H1 (cell line): ENCODE data around the gene NME3. TPM values are rescaled to one million over a fixed set of nuclear protein-coding genes. Genes with fewer than 3 reads are reported as not detected.

ENCODE experiments used
- CTCF ChIA-PET: fragments of 300-600 bp; sonication (Branson Sonifier 250); formaldehyde crosslinking; loops from one replicate; lab custom pipeline; 2021; ENCODE audit not compliant: partially characterized antibody; lab: Charles Lee
- POLR2A ChIA-PET: fragments of 300-600 bp; sonication (Branson Sonifier 250); formaldehyde crosslinking; loops from one replicate; lab custom pipeline; 2021; ENCODE audit warnings: inconsistent platforms; ENCODE audit not compliant: partially characterized antibody; lab: Charles Lee
- DNase-seq, 2 experiments: peaks; one replicate each; pipeline versions ENCODE4 v3.0.0 to v3.0.0-alpha.2; 2010 to 2022; ENCODE audit warnings: low spot score in 2 of 2, low read depth in 1 of 2, mixed read lengths in 1 of 2
- FAIRE-seq: peaks from 2 replicates; lab custom pipeline; 2011; peaks lifted over from hg19 to GRCh38; lab: Jason Lieb, UNC
- H2AFZ ChIP-seq: 2 replicates; pipeline ENCODE4 v1.8.1; 2012; ENCODE audit warnings: low read length, inconsistent platforms
- H2AK5ac ChIP-seq: 2 replicates; pipeline ENCODE4 v1.6.1; 2013; ENCODE audit warnings: low read depth, low read length
- H2BK120ac ChIP-seq: replicated peaks from 2 replicates; pipeline ENCODE3; 2013; ENCODE audit warnings: low read depth, low read length, inconsistent platforms
- H2BK12ac ChIP-seq: 2 replicates; pipeline ENCODE4 v1.6.1; 2013; ENCODE audit warnings: low read depth, low read length
- H2BK15ac ChIP-seq: 2 replicates; pipeline ENCODE4 v1.6.1; 2013; ENCODE audit warnings: low read length
- H2BK20ac ChIP-seq: 2 replicates; pipeline ENCODE4 v1.6.1; 2013; ENCODE audit warnings: low read length
- H2BK5ac ChIP-seq: 2 replicates; pipeline ENCODE4 v1.6.1; 2013; ENCODE audit warnings: low read depth, low read length
- H3K14ac ChIP-seq: 2 replicates; pipeline ENCODE4 v1.6.1; 2013; ENCODE audit warnings: inconsistent platforms; ENCODE audit not compliant: insufficient read length
- H3K18ac ChIP-seq: 2 replicates; pipeline ENCODE4 v1.6.1; 2013; ENCODE audit warnings: low read length; ENCODE audit errors: extremely low read depth
- H3K23ac ChIP-seq: 2 replicates; pipeline ENCODE4 v1.6.1; 2013; ENCODE audit warnings: inconsistent platforms; ENCODE audit not compliant: insufficient read length
- H3K23me2 ChIP-seq: 2 replicates; pipeline ENCODE4 v1.6.1; 2013; ENCODE audit warnings: low read depth, low read length
- H3K27ac ChIP-seq: 2 replicates; pipeline ENCODE4 v1.6.1; 2011; ENCODE audit warnings: low read depth, low read length, inconsistent platforms
- H3K27me3 ChIP-seq, 4 experiments: replicated peaks in 1 of 4; 1 replicate in 1 of 4; 2 replicates in 3 of 4; pipeline versions ENCODE4 v1.6.1 to v1.8.1; 2011 to 2013; ENCODE audit warnings: low read length in 3 of 4, mild to moderate bottlenecking in 3 of 4, inconsistent platforms in 2 of 4, mixed read lengths in 2 of 4, moderate library complexity in 1 of 4; ENCODE audit not compliant: control insufficient read depth in 3 of 4, insufficient read depth in 3 of 4; ENCODE audit errors: extremely low read depth in 1 of 4
- H3K36me3 ChIP-seq, 4 experiments: 2 replicates each; pipeline versions ENCODE4 v1.6.1 to v1.8.1; 2011 to 2013; ENCODE audit warnings: mild to moderate bottlenecking in 4 of 4, low read length in 3 of 4, moderate library complexity in 2 of 4, control low read depth in 1 of 4, inconsistent platforms in 1 of 4; ENCODE audit not compliant: insufficient read depth in 4 of 4, control insufficient read depth in 2 of 4
- H3K4ac ChIP-seq: replicated peaks from 2 replicates; pipeline ENCODE3; 2013; ENCODE audit warnings: low read length, low read depth, mixed read lengths, inconsistent platforms; ENCODE audit not compliant: insufficient read length
- H3K4me1 ChIP-seq, 4 experiments: replicated peaks in 1 of 4; 1 replicate in 1 of 4; 2 replicates in 3 of 4; pipeline versions ENCODE4 v1.6.1 to v1.8.1; 2011 to 2013; ENCODE audit warnings: low read length in 3 of 4, inconsistent platforms in 2 of 4, mixed read lengths in 1 of 4; ENCODE audit not compliant: insufficient read depth in 4 of 4, control insufficient read depth in 3 of 4
- H3K4me2 ChIP-seq, 2 experiments: 2 replicates each; pipeline versions ENCODE4 v1.6.1 to v1.8.1; 2011 to 2013; ENCODE audit warnings: low read depth in 2 of 2, low read length in 2 of 2, control low read depth in 1 of 2, inconsistent platforms in 1 of 2, mild to moderate bottlenecking in 1 of 2; ENCODE audit not compliant: insufficient read depth in 1 of 2
- H3K4me3 ChIP-seq, 4 experiments: fragments of 200-600, 300-600 bp in 1 of 4; sonication (generic), shearing (Covaris generic), sonication (Bioruptor Twin) in 1 of 4; 2 replicates each; pipeline versions ENCODE4 v1.5.1 to v1.8.1; 2011 to 2016; ENCODE audit warnings: low read length in 4 of 4, low read depth in 3 of 4, control low read depth in 2 of 4, inconsistent platforms in 2 of 4, mild to moderate bottlenecking in 2 of 4, mixed read lengths in 1 of 4, moderate library complexity in 1 of 4; ENCODE audit not compliant: insufficient read depth in 2 of 4; ENCODE audit errors: extremely low read depth in 1 of 4
- H3K56ac ChIP-seq: replicated peaks from 2 replicates; pipeline ENCODE3; 2013; ENCODE audit warnings: low read depth, mild to moderate bottlenecking, mixed read lengths, low read length, inconsistent platforms; ENCODE audit not compliant: insufficient read length
- H3K79me1 ChIP-seq: 2 replicates; pipeline ENCODE4 v1.6.1; 2013; ENCODE audit warnings: low read depth, low read length, control low read depth
- H3K79me2 ChIP-seq, 2 experiments: 2 replicates each; pipeline versions ENCODE4 v1.6.1 to v1.8.1; 2012 to 2013; ENCODE audit warnings: low read length in 2 of 2, mild to moderate bottlenecking in 2 of 2, inconsistent platforms in 1 of 2; ENCODE audit not compliant: insufficient read depth in 2 of 2, control insufficient read depth in 1 of 2
- H3K9ac ChIP-seq, 4 experiments: replicated peaks in 1 of 4; 1 replicate in 1 of 4; 2 replicates in 3 of 4; pipeline versions ENCODE4 v1.6.1 to v1.8.1; 2011 to 2013; ENCODE audit warnings: low read depth in 3 of 4, low read length in 3 of 4, control low read depth in 2 of 4, mild to moderate bottlenecking in 2 of 4, moderate library complexity in 2 of 4, inconsistent platforms in 1 of 4; ENCODE audit errors: extremely low read depth in 1 of 4
- H3K9me3 ChIP-seq, 2 experiments: 2 replicates each; pipeline versions ENCODE4 v1.6.1 to v1.8.1; 2012 to 2013; ENCODE audit warnings: mild to moderate bottlenecking in 2 of 2, moderate library complexity in 2 of 2, control low read depth in 1 of 2, inconsistent platforms in 1 of 2, low read depth in 1 of 2, low read length in 1 of 2, mixed read lengths in 1 of 2; ENCODE audit not compliant: insufficient read depth in 2 of 2
- H4K20me1 ChIP-seq, 2 experiments: replicated peaks in 1 of 2; 2 replicates each; pipeline versions ENCODE3 to v1.8.1; 2011 to 2013; ENCODE audit warnings: inconsistent platforms in 2 of 2, low read length in 2 of 2, mild to moderate bottlenecking in 1 of 2; ENCODE audit not compliant: insufficient read depth in 2 of 2, control insufficient read depth in 1 of 2
- H4K5ac ChIP-seq: 2 replicates; pipeline ENCODE4 v1.6.1; 2013; ENCODE audit warnings: low read length, low read depth, mixed read lengths, inconsistent platforms; ENCODE audit not compliant: insufficient read length
- H4K8ac ChIP-seq: 2 replicates; pipeline ENCODE4 v1.8.0; 2013; ENCODE audit warnings: mild to moderate bottlenecking, moderate library complexity, low read length, inconsistent platforms; ENCODE audit not compliant: insufficient read depth; ENCODE audit errors: extremely low read depth
- H4K91ac ChIP-seq: replicated peaks from 2 replicates; pipeline ENCODE3; 2013; ENCODE audit warnings: low read length, mixed read lengths, inconsistent platforms; ENCODE audit not compliant: insufficient read length
- ASH2L ChIP-seq: fragments of 200-600, 300-600 bp; sonication (generic); IDR thresholded peaks from one replicate; pipeline ENCODE4 v1.7.1; 2017; ENCODE audit warnings: low read length
- BACH1 ChIP-seq: IDR thresholded peaks from 2 replicates; pipeline ENCODE4 v1.6.1; 2012; ENCODE audit warnings: low read length, improper control_type of control experiment
- CHD1 ChIP-seq: IDR thresholded peaks from 2 replicates; pipeline ENCODE4 v1.6.1; 2012; ENCODE audit warnings: low read depth, low read length, improper control_type of control experiment
- CHD2 ChIP-seq: IDR thresholded peaks from 2 replicates; pipeline ENCODE4 v1.6.1; 2012; ENCODE audit warnings: low read length, improper control_type of control experiment
- HDAC2 ChIP-seq, 2 experiments: fragments of 300-600 bp in 1 of 2; sonication (generic) in 1 of 2; IDR thresholded peaks; 2 replicates each; pipeline ENCODE4 v1.6.1; 2011 to 2012; ENCODE audit warnings: low read depth in 2 of 2, low read length in 2 of 2, mild to moderate bottlenecking in 2 of 2, moderate library complexity in 2 of 2, borderline replicate concordance in 1 of 2, inconsistent platforms in 1 of 2
- KDM4A ChIP-seq: IDR thresholded peaks from one replicate; pipeline ENCODE4 v1.7.1; 2012; ENCODE audit warnings: low read depth, mild to moderate bottlenecking, moderate library complexity, low read length, inconsistent platforms; ENCODE audit not compliant: severe bottlenecking
- SIN3A ChIP-seq, 2 experiments: IDR thresholded peaks in 1 of 2; conservative IDR thresholded peaks in 1 of 2; 2 replicates each; pipeline ENCODE4 v1.6.1; 2011 to 2012; ENCODE audit warnings: low read length in 2 of 2, improper control_type of control experiment in 1 of 2, low read depth in 1 of 2, mild to moderate bottlenecking in 1 of 2
- SRF ChIP-seq: IDR thresholded peaks from 2 replicates; pipeline ENCODE4 v1.6.1; 2011; ENCODE audit warnings: mild to moderate bottlenecking, low read depth, low read length, moderate library complexity
- WGBS, 2 experiments: shearing (Covaris generic) in 1 of 2; methylation state at CpG; one replicate each; pipeline versions ENCODE4 v1.1.6 to v1.1.7; 2013 to 2015; ENCODE audit warnings: low lambda C conversion rate in 2 of 2, mixed read lengths in 2 of 2, inconsistent platforms in 1 of 2, low coverage in 1 of 2, missing lambda C conversion rate in 1 of 2; ENCODE audit not compliant: insufficient replicate concordance in 2 of 2, insufficient coverage in 1 of 2, insufficient read length in 1 of 2; ENCODE audit errors: extremely low coverage in 1 of 2, missing lambda C conversion rate in 1 of 2; 5-methylcytosine and 5-hydroxymethylcytosine counted together
- polyA plus RNA-seq, 7 experiments: library from polyadenylated mRNA; depleted of rRNA in 3 of 7; stranded (reverse) in 5 of 7; unstranded in 2 of 7; fragments of >200 nt in 5 of 7; fragments of 200-250 nt in 2 of 7; gene quantifications; 1 replicate in 5 of 7; 2 replicates in 1 of 7; 4 replicates in 1 of 7; pipeline versions ENCODE4 v1.2.1 to v1.2.3, GENCODE V29; 2011 to 2013; ENCODE audit warnings: missing spikeins in 2 of 7, mixed read lengths in 2 of 7
- total RNA-seq: library from RNA; stranded (reverse); fragmentation: NEBNext Ultra II Directional; extraction: Animal tissue kit (Norgen Biotek cat#: 25700); gene quantifications from 2 replicates; pipeline ENCODE4 v1.2.1, GENCODE V29; 2021
- TF ChIP-seq, protein P1 (sequence below): IDR thresholded peaks from 2 replicates; pipeline ENCODE4 v1.6.1; 2012; ENCODE audit warnings: inconsistent platforms

NME3 gene
- total and polyA plus RNA-seq, 2 of the 8 experiments (the other 6 are each of a cell fraction or from before 2014, with no cell fraction given) = 72.5 to 163 TPM

DNA sequence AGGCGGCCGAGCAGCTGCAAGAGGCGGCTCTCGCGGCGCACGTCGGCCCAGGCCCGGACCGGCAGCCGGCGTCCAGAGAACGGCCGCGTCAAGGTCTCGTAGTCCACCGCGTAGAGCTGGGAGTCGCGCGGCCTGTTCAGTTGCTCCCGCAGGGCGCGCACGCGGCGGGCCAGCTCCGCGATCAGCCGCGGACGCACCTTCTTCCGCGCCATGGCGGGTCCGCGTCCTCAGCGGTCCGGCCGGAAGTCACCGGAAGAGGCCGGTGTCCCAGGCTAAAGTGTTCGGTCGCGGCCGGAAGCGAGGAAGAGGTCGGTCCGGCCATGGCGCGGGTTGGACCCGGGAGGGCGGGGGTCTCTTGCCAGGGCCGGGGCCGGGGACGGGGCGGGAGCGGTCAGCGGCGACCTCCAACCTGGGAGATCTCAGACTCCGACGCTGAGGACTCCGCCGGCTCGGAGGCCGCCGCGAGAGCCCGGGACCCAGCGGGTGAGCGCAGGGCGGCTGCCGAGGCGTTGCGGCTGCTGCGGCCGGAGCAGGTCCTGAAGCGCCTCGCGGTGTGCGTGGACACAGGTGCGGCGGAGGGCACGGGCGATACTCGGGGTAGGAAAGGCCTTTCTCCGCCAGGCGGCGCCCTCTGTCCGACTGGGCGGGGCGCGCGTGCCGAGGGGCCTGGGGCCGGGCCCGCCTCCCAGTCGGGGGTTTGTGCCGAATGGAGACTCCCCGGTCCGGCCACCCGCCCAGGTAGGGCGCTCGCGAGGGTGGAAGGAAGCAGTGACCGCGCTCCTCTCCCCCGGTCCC is 1.8 kb upstream of the NME3 start, which contains the start of gene MRPS34:
MRPS34 (minus strand) TSS at position 227 of the 795 bp plus-strand sequence; CDS start at position 212, 15 bp downstream.
- ChIA-PET POLR2A (interaction anchor here (0.7 to 13.5 kb wide), 19 partner anchors 6 to 382 kb away, joined by 3 to 246 read pairs (median 8); partner anchors contain the start of genes FAHD1, HAGH, IGFALS and JPT2), CTCF (interaction anchor here (0.6 to 2.7 kb wide), 8 partner anchors 8 to 509 kb away, joined by 3 to 13 read pairs (median 4); partner anchors contain the start of genes IGFALS and MAPK8IP3)
- Histone ChIP-seq H3K36me3 (peaks cover under 1 to 29% (median 8%) of the 10 kb centered on the region in 4 experiments; a peak in 6 of 8 replicates), H3K9ac (peak within 1 kb of the TSS; percentile 69 to 94 (median 89)), H3K56ac (peak within 1 kb of the TSS; percentile 73), H3K9me3 (no peaks in the 10 kb centered on the region), H3K18ac (peak within 1 kb of the TSS; percentile 90), H3K79me1 (peaks cover 4% of the 10 kb centered on the region), H4K8ac (peak within 1 kb of the TSS; percentile 94), H2AK5ac (peak within 1 kb of the TSS; percentile 27; the same call in 1 of the 2 replicates), H2BK5ac (peak within 1 kb of the TSS; percentile 88), H4K5ac (peak within 1 kb of the TSS; percentile 81), H3K4me3 (peak within 1 kb of the TSS; percentile 82 to 91 (median 82)), H2BK12ac (peak within 1 kb of the TSS; percentile 4; the same call in 1 of the 2 replicates), H4K20me1 (peaks cover 0 to 21% of the 10 kb centered on the region in 2 experiments), H3K23ac (no peak within 1 kb of the TSS), H3K23me2 (peaks cover 17% of the 10 kb centered on the region), H3K27ac (peak within 1 kb of the TSS; percentile 62), H4K91ac (peak within 1 kb of the TSS; percentile 85), H2BK120ac (no peak within 1 kb of the TSS), H3K14ac (no peak within 1 kb of the TSS), H3K4me1 (peaks cover 0 to 12% (median 10%) of the 10 kb centered on the region in 4 experiments; a peak in 5 of 7 replicates), H2BK15ac (peak within 1 kb of the TSS; percentile 72; the same call in 1 of the 2 replicates), H3K4me2 (peak within 1 kb of the TSS; percentile 71 to 92), H3K79me2 (peaks cover 0 to 15% of the 10 kb centered on the region in 2 experiments; a peak in 1 of 4 replicates), H3K27me3 (no peaks in the 10 kb centered on the region), H3K4ac (peak within 1 kb of the TSS; percentile 90), H2AFZ (no peak within 1 kb of the TSS; the same call in 1 of the 2 replicates), H2BK20ac (no peak within 1 kb of the TSS)
- FAIRE-seq (no peak), DNase-seq (peak; percentile 51 to 95)
- WGBS, 2 experiments = 0% methylated on average over 54 of the region's 108 CpGs; no CpG with 5 or more reads in 1 of the 2 experiments
- TF ChIP-seq SRF = peak; percentile 45; the same call in 1 of the 2 replicates
- TF ChIP-seq HDAC2 (IDR thresholded peaks at IDR 0.05; ENCODE audit: borderline replicate concordance in 1 of 2, low read depth in 2 of 2, low read length in 2 of 2) = 0 out of 4 replicates have a peak, but pooled peaks have one; percentile 20 to 76
- TF ChIP-seq, protein P1, sequence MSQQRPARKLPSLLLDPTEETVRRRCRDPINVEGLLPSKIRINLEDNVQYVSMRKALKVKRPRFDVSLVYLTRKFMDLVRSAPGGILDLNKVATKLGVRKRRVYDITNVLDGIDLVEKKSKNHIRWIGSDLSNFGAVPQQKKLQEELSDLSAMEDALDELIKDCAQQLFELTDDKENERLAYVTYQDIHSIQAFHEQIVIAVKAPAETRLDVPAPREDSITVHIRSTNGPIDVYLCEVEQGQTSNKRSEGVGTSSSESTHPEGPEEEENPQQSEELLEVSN = peak; percentile 75
- TF ChIP-seq SIN3A (conservative IDR thresholded peaks at IDR 0.05 in 1 of 2, IDR thresholded peaks at IDR 0.05 in 1 of 2; ENCODE audit: low read depth in 1 of 2, low read length in 2 of 2) = peak; percentile 86 to 88; a peak in 2 of 4 replicates
- peak; percentile 47 for TF ChIP-seq KDM4A
- 0 out of 2 replicates have a peak, but pooled peaks have one; percentile 13 for TF ChIP-seq CHD2
- TF ChIP-seq BACH1 = peak; percentile 64; the same call in 1 of the 2 replicates
- TF ChIP-seq ASH2L = peak; percentile 72
- no peak for TF ChIP-seq CHD1
